ENCODE results near the gene PCDH20.

GRCh38 chr13:61383111-61383510 lies 32.5 kb downstream of the PCDH20 start:
- TF ChIP-seq ZSCAN5A (tag by site-specific recombination; IDR thresholded peaks at IDR 0.05) (no peak), ZNF274 (IDR thresholded peaks at IDR 0.05; ENCODE audit: low read length) (no peak), ZNF274 (tag by site-specific recombination; IDR thresholded peaks at IDR 0.05; ENCODE audit: borderline replicate concordance) (no peak), ZNF148 (tag by site-specific recombination; IDR thresholded peaks at IDR 0.05; ENCODE audit: borderline replicate concordance) (no peak), ZNF785 (tag by site-specific recombination; IDR thresholded peaks at IDR 0.05) (no peak), ZNF530 (tag by site-specific recombination; IDR thresholded peaks at IDR 0.05; ENCODE audit: low read depth) (no peak), ZBTB48 (tag by site-specific recombination; IDR thresholded peaks at IDR 0.05) (no peak), ZNF747 (tag by site-specific recombination; IDR thresholded peaks at IDR 0.05) (no peak), ZNF138 (tag by site-specific recombination; IDR thresholded peaks at IDR 0.05; ENCODE audit: borderline replicate concordance) (no peak)

Measured in HEK293 (cell line).